HG02981 (cell line): ENCODE data around the gene CGNL1.

Source experiments
- ATAC-seq: cut with Tn5 transposase; IDR thresholded peaks from one replicate; pipeline ENCODE4 v1.9.1; 2021; ENCODE audit warnings: mild to moderate bottlenecking, moderate library complexity; ENCODE audit not compliant: unreplicated experiment

The CGNL1 gene

DNA sequence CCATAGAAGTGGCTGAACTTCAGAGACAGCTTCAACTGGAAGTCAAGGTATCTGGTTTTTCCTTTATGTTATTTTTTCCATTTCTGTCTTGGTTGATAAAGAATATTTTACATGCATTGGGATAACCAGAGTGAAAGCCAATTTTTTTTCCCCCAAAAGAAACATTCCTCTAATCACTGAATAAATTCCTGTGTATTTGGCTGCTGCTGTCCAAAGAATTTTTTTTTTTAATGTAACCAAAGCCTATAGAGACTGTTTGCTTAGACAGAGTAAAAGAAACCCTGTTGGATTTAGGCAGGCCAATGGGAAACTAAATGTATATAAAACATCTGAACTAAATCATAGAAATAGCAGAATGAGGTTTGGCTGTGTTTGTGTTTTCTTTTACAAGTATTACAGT lies 75.2 kb downstream of the CGNL1 start:
- ATAC-seq = no peak

DNA sequence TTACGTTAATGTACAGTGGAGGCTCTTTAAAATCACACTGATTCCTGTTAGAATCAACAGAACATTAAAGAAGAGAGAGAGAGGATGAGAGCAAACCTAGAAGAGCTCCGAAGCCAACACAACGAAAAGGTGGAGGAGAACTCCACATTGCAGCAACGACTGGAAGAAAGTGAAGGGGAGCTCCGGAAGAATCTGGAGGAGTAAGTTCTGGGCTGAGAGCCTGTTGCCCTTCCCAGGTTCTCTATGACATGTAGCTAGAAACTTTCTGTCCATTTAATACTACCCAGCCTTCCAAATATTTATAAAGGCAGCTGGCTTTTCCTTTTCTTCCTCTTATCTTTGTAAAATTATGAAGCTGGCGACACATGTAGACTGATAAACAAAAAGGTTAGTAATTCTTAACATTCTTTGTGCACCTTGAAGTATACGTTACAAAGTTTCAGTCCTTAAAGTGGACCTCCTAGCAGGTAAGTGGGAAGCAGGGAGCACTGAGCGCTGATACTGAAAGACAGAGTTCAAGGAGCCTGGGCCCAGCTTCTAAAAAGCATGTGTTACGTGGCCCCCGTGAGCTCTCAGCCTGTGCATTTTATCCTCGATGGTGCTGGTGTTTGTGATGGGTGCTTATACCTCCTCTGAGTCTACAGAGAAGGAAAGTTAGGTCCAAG lies 75.9 kb downstream of the CGNL1 start:
- no peak for ATAC-seq

DNA sequence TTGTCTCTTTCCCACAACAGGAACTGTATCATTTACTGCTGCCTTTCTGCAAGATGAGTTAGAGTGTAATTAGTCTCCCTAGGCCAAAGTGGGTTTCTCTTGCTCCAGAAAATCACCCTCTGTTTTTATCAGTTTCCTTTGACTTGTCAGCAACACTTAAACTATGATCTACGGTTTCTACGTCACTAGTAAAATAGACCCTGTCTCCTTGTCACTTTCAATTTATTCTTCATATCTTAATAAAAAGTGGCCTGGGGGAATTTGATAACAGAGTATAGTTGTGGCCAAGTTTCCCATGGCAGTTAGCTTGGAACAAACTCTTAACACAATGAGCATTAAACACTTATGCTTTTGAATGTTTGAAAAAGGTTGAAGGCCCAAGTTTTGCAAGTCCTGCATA lies 79.6 kb downstream of the CGNL1 start:
- no peak for ATAC-seq

DNA sequence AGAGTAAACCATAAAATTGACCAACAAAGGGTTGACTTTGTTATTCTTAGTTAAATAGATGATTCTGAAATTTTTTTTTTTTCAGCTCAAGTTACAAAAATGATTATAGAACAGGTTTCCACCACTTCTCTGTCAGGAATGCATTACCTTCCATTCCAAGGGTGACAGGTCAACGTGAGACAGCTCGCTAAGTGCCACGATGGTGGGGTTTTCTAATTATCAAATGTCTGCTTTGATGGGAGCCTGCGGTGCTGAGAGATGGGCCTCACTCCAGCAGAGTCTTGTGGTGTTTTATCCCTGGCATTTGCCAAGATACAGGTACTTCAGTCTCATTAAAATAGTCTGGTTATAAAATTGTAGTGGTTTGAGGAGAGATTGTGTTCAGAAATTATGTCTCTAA lies 80.3 kb downstream of the CGNL1 start:
- no peak for ATAC-seq

DNA sequence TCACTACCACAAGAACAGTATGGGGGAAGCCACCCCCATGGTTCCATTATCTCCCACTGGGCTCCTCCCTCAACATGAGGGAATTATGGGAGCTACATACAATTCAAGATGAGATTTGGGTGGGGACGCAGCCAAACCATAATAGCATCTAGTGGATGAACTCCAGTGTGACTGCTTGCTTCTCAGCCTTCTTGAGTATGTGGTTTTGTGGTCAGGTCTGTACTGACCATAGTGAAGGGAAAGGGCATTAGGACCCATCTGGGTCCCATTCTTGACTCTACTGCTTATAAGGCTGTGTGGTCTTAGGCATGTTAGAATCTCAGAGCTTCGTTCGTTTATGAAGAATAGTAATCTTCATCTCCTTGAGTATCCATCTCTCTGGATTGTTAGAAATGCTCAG lies 81.4 kb downstream of the CGNL1 start:
- ATAC-seq = no peak

DNA sequence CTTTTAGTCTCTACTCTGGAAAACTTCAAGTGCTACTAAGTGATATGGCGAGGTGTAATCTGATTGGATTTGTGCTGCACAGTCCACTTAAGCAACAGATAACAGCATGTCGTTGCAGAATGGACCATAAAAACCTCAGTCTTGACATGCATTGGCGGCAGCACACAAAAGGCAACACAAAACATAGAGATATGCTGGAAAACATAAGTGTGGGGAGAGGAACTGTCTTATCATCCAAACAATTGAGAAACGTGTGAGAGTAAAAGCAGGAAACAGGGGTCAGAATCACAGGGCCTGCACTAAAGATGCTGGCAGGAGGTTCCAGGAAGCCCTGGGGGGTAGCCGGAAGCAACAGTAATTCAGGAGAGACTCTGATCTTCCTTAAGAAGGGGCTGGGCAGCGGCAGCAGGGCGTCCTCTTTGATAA lies 82.1 kb downstream of the CGNL1 start:
- no peak for ATAC-seq

DNA sequence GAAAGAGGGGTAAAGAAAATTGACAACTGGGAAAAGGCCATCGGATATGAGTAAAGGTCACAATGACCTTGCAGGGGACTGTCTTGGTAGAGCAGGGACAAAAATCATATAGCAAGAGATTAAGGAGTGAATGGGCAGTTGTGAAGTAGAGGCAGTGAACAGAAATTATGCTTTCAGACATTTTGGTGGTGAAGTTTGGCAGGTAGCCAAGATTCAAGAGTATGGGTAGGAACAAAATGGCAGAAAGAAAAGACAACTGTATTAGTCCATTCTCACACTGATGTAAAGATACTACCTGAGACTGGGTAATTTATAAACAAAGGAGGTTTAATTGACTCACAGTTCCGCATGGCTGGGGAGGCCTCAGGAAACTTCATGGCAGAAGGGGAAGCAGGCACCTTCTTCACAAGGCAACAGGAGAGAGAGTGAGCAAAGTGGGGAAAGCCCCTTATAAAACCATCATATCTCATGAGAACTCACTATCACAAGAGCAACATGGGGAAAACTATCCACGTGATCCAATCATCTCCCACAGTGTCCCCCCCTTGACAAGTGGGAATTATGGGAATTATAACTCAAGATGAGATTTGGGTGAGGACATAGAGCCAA lies 84.0 kb downstream of the CGNL1 start:
- no peak for ATAC-seq

DNA sequence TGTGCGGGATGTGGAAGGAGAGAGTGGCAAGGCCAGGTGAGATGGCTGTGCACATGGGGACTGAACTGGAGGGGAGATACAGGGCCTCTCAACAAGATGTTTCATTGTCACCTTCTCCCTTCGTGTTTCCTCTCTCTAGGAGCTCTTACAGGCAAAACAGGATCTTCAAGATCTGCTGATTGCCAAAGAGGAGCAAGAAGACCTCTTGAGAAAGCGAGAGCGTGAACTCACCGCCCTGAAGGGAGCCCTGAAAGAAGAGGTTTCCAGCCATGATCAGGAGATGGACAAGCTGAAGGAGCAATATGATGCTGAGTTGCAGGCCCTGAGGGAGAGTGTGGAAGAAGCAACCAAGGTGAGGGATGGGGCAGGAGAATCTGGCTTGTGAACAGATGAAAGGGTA lies 85.2 kb downstream of the CGNL1 start:
- no peak for ATAC-seq

DNA sequence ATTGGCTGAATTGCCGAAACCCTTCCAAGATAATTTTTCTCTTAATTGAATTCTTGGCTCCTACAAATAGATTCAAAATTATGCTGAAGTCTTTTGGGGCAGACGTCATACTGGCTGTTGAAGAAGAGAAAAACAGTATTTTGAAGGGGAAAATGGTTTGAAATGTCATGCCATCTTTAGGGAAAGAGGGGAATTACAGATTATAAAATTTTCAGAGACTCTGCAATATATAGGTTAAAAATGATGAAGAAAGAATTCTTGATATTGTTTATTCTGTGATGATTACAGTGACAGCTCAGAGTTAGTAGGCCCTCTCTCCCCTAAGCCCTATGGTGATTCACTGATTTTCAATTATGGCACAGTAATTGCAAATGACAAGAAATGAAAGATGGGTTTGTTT lies 86.1 kb downstream of the CGNL1 start:
- ATAC-seq = no peak

DNA sequence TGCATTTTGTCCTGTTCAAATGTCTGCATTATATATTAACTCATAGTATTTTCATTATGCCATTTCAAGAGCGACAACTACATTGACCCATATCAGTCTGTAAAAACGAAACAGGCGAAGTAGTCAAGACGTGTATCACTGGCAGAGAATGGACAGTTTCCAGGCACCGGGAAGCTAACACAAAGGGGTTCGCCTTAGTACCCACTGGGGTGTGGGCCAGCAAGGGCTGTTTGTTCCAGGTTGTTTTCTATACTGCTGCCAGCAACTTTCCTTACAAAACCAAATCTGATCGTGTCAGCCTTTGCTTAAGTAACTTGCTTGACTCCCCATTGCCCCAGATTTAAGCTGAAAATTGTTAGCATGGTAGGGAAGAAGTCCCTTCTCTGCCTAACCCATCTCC lies 87.1 kb downstream of the CGNL1 start:
- no peak for ATAC-seq

DNA sequence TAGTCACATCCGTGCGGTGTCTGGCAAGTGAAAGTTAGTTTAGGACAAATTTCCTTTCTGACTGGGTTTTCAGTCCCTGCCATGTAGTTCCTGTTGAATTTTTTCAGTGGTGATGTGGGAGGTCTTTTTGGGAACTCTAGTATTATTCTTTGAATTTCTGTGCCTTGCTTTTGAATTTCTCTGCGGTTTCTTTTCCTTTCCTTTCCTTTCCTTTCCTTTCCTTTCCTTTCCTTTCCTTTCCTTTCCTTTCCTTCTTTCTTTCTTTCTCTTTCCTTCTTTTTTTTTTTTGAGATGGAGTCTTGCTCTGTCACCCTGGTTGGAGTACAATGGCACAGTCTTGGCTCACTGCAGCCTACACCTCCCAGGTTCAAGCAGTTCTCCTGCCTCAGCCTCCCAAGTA lies 88.2 kb downstream of the CGNL1 start:
- no peak for ATAC-seq

DNA sequence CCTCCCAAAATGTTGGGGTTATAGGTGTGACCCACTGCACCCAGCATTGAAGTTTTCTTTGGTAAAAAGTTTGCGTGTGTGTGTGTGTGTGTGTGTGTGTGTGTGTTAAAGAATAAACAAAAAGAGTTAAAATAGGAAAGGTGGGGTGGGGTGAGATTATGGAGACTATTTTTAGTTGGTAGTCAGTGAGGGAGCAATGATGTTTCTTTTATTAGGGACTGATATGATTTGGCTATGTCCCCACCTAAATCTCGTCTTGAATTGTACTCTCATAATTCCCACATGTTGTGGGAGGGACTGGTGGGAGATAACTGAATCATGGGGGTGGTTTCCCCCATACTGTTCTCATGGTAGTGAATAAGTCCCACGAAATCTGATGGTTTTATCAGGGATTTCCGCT lies 92.2 kb downstream of the CGNL1 start:
- no peak for ATAC-seq

DNA sequence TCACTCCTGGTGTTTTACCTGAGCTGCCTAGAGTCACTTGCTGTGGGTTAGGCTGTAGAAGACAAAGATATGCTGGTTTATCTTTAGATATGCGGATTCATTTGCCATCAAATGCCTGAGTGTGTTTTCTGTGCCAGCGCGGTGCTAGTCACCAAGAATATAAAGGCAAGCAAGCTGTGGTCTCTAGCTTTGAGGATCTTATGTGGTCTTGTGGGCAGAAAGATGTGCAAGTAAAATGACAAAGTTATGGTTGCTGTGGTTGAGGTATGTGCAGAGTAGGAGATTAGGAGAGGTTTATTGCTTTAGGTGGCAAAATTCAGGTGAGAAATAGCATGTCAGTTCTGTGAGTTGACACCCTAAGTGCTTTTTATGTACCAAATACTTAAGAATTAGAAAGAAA lies 94.2 kb downstream of the CGNL1 start:
- no peak for ATAC-seq

DNA sequence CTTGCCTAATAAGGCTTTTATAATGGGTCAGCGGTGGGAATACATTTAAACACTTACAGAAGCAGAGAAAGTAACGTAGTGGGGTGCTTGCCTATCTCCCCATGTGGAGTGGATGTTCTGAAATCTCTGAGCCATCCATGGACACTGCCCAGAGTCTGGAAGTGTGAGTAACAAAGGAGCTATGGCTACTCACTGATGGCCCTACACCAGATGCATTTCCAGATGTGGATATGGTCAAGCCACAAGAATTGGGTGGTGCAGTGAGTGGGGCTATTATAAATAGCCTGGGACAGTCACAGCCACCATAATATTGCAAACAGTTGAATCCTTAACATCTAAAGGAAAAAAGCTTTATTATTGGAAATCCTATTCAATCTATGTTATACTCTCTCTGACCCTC lies 96.6 kb downstream of the CGNL1 start:
- no peak for ATAC-seq

DNA sequence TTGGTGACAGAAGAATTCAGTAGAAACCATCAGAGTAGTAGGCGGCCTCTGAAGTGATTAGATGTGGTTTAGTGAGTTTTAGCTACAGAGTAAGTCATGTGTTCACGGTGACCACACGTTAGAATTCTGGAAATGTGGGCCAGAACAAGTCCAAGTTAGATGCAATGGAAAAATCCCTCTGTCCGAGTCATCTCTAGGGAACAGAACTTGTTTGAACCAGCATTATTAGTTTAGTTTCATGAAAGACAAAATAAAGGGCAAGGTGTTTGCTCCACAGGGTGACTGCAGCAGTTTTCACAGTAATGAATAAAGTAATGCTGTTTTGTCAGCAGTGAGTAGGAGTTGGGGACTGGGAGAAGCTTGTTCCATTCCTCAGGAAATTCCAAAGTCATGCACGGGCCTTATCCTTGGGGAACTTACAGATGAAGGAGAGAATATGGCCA lies 100.2 kb downstream of the CGNL1 start:
- ATAC-seq = no peak

DNA sequence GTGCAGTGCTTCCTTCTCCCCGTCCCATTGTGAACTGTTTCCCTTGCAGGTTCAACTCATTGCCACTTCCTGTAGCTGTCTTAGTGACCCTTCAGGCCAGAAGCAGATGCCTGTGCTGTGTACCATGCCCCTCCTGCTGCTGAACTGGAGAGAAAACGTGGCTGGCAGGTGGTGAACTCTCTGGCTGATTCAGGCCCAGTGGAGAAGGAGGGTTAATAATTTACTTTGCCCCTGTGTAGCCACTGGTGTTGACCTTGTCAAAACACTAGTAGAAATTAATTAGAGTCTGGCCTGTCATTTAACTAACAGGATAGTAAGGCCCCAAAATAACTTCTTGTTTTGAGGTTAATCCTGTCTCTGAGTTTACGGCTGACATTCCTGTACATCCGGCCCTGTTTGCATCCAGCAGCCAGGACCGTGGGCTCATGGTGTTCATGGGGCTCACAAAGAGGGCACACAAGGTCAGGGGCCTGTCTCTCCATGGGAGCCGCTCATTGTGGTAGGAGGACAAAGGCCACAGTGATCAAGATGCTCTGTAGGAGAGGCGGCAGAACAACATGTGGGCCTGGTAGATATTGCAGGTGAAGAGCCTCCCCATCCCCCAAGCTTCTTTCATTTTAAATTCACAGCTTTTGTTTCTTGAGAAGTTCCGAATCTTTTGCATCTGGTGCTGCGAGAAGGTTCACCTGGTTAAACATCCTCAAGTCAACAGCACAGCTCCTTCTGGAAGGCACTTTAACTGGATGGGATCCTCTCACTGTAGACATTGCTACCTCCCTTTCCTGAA lies 101.6 kb downstream of the CGNL1 start:
- ATAC-seq = no peak

DNA sequence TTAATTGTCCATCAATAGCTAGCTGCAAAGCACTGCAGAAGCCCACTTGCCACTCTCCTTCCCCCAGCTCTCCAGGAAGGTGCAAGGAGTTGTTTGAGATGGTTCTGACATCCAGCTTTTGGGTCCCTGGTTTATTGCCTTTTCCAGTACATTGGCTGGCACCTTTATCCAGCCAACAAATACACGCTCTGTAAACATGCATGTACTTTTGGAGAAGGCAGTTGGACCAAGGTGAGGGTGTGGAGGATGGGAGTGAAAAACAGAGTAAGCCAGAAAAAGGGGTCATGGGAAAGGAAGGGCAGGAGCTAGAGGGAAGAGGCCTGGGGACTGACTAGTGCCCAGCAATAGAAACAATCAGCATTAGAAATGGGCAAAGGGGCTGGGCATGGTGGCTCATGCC lies 102.7 kb downstream of the CGNL1 start:
- ATAC-seq = no peak

DNA sequence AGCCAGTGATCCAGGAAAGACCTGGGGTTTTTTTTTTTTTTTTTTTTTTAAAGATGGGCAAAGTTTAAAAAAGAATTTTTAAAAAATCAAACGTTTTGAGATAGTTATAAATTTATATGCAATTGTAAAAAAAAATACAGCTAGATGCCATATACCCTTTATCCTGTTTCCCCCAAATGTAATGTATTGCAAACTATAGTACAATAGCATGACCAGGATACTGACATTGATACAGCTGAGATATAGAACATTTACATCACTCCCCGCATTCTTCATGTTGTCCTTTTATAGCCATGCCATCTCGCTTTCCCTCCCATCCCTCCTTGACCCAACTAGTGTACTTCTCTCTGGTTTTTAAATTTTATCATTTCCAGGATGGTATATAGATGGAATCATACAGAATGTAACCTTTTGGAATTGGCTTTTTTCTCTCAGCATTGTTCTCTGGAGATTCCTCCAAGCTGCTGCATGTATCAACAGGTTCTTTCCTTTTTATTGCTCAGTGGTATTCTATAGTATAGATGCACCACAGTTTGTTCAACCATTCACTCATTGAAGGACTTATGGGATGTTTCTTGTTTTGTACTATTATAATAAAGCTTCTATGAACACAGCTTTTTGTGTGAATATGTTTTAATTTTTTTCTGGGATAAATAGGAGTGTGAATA lies 104.9 kb downstream of the CGNL1 start:
- no peak for ATAC-seq

DNA sequence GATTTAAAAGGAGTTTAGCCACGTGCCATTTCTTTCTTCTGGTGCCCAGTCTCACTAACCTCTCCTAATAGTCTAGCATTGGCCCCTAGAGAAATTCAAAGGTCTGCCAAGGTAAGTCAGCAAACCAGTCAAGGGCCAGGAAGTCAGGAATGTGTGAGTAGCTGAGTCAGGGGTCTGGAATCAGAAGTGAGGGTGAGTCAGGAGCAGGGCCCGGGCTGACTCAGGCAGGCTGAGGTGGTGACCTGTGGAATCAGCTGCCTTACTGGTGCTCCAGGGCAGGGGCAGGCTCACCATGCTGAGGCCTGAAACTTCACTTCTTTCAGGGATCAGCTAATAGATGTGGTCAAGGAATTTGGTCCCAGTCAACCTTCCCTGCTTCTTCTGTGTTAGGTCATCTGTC lies 109.6 kb downstream of the CGNL1 start:
- no peak for ATAC-seq

DNA sequence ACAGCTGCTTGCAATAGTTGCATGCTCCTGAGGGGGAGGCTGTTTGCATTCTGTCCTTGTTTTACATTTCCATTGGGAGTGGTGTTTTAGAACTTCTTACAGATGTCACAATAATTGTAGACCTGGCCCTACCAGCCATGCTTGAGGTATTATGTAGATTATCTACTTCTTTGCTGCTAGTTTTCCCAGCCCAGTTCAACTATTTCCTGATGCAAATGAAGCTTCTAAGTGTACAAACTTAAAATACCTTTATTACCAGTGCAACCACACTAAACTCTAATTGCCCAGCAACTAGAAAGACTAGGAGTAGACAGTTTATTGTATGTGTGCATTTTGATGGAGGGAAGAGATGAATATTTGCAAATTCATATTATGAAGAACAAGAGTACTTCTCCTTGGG lies 110.5 kb downstream of the CGNL1 start:
- ATAC-seq = no peak

DNA sequence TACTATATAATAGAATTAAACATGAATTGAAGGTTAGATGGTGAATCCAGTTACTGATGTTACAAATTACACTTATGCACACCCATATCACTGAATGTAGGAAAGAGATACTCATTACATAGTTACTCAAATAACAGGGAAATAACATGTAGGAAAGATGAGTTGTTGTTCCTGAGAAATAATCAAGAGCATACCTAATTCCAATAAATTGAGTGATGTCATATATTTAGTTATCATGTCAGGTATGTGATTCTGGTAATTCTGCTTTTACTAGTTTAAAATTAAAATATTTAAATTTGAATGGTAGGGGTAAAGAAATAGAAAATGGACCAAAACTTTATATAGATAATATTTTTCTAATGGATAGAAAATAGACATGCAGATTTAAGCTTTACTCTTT lies 112.8 kb downstream of the CGNL1 start:
- no peak for ATAC-seq

DNA sequence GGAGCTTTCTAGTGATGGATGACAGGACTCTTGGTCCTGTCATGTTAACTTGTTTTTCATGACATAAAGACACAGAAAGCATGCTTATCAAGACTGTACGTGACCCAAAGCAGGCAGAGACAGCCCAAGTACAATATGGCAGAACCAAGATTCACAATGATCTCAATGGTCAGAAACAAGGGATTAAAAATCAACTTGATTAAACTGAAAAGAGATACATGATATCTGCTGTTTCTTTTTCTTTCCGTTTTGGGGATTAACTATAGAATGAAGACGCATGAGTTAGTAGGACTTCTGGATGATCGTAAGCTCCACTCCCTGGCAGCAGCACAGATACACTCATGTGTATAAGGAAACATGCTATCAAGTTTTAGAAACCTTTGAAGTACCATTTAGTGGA lies 117.0 kb downstream of the CGNL1 start:
- ATAC-seq = no peak
